Prostate gland (tissue), 2 donors: ENCODE measurements around the gene KIF15.

Experiments
- POLR2A ChIP-seq: fragments of 450-650 bp; IDR thresholded peaks from one replicate; pipeline ENCODE4 v1.6.1; 2016; ENCODE audit warnings: antibody characterized with exemption, mild to moderate bottlenecking
- POLR2AphosphoS5 ChIP-seq: sonication (generic); formaldehyde crosslinking; IDR thresholded peaks from one replicate; pipeline ENCODE4 v1.6.1; 2017; ENCODE audit warnings: antibody characterized with exemption
- TF ChIP-seq, protein P1 (sequence below), 4 experiments: fragments of 200-600 bp in 2 of 4; fragments of 450-650 bp in 2 of 4; sonication (generic) in 2 of 4; IDR thresholded peaks; 1 replicate in 3 of 4; 2 replicates in 1 of 4; pipeline ENCODE4 v1.5.1; 2016 to 2019; ENCODE audit warnings: antibody characterized with exemption in 4 of 4, mild to moderate bottlenecking in 2 of 4, moderate library complexity in 2 of 4

DNA sequence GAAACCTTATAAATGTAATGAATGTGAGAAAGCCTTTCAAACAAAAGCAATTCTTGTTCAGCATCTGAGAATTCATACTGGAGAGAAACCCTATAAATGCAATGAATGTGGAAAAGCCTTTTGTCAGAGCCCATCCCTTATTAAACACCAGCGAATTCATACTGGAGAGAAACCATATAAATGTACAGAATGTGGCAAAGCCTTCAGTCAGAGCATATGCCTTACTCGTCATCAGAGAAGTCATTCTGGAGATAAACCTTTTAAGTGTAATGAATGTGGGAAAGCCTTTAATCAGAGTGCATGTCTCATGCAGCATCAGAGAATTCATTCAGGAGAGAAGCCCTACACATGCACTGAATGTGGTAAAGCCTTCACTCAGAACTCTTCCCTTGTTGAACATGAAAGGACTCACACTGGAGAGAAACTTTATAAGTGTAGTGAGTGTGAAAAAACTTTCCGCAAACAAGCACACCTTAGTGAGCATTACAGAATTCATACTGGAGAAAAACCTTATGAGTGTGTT lies 26.9 kb upstream of the KIF15 start:
- TF ChIP-seq POLR2A = no peak
- TF ChIP-seq, protein P1, sequence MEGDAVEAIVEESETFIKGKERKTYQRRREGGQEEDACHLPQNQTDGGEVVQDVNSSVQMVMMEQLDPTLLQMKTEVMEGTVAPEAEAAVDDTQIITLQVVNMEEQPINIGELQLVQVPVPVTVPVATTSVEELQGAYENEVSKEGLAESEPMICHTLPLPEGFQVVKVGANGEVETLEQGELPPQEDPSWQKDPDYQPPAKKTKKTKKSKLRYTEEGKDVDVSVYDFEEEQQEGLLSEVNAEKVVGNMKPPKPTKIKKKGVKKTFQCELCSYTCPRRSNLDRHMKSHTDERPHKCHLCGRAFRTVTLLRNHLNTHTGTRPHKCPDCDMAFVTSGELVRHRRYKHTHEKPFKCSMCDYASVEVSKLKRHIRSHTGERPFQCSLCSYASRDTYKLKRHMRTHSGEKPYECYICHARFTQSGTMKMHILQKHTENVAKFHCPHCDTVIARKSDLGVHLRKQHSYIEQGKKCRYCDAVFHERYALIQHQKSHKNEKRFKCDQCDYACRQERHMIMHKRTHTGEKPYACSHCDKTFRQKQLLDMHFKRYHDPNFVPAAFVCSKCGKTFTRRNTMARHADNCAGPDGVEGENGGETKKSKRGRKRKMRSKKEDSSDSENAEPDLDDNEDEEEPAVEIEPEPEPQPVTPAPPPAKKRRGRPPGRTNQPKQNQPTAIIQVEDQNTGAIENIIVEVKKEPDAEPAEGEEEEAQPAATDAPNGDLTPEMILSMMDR (IDR thresholded peaks at IDR 0.05) = no peak
- no peak for TF ChIP-seq POLR2AphosphoS5
